NCI-H446 treated with DMSO at 0.1 percent for 48 hours (cell line): ENCODE results near the gene SIRT3.
"Not testable (repeated sequence)": the region's sequence is repeated elsewhere in the genome, so short reads cannot be mapped to it uniquely, and the experiment has no call there.

ENCODE experiments used
- DNase-seq: peaks from one replicate; lab custom pipeline; 2025; lab: John Stamatoyannopoulos, UW

Gene SIRT3

GRCh38 chr11:240315-240714 lies 4.2 kb upstream of the SIRT3 start:
- DNase-seq = no peak

DNA sequence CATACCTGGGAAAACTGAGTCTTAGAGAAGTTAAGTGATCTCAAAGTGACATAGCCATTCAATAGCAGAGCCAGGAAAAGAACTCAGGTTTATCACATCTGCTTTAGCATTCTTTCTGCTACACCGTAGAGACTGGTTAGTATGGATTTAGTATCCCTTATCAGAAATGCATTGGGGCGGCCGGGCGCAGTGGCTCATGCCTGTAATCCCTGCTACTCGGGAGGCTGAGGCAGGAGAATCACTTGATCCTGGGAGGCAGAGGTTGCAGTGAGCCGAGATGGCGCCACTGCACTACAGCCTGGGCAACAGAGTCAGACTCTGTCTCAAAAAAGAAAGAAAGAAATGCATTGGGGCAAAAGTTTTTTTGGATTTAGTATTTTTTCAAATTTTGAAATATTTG lies 2.2 kb upstream of the SIRT3 start:
- DNase-seq = not testable (repeated sequence)

GRCh38 chr11:236774-237767 lies 929 bp upstream of the SIRT3 start, which contains the start of gene PSMD13:
Gene PSMD13, plus strand, starts transcription at chr11:236976. Its CDS starts 74 bp downstream, at chr11:237050.
- peak; percentile 73 for DNase-seq

GRCh38 chr11:235609-235996 lies 539 bp downstream of the SIRT3 start:
- DNase-seq = no peak

GRCh38 chr11:235180-235579 lies 962 bp downstream of the SIRT3 start:
- DNase-seq = no peak

- no peak for DNase-seq
These were observed 3.2 kb downstream of the SIRT3 start for GRCh38 chr11:232783-233565.

GRCh38 chr11:230431-230830 lies 5.7 kb downstream of the SIRT3 start:
- DNase-seq = no peak

- DNase-seq = no peak
These were observed 8.2 kb downstream of the SIRT3 start for GRCh38 chr11:227824-228379.

- no peak for DNase-seq
These were observed 10.2 kb downstream of the SIRT3 start for GRCh38 chr11:225734-226453.

GRCh38 chr11:224424-224823 lies 11.7 kb downstream of the SIRT3 start:
- no peak for DNase-seq

- DNase-seq = no peak
These were observed 12.3 kb downstream of the SIRT3 start for GRCh38 chr11:223884-224283.

DNA sequence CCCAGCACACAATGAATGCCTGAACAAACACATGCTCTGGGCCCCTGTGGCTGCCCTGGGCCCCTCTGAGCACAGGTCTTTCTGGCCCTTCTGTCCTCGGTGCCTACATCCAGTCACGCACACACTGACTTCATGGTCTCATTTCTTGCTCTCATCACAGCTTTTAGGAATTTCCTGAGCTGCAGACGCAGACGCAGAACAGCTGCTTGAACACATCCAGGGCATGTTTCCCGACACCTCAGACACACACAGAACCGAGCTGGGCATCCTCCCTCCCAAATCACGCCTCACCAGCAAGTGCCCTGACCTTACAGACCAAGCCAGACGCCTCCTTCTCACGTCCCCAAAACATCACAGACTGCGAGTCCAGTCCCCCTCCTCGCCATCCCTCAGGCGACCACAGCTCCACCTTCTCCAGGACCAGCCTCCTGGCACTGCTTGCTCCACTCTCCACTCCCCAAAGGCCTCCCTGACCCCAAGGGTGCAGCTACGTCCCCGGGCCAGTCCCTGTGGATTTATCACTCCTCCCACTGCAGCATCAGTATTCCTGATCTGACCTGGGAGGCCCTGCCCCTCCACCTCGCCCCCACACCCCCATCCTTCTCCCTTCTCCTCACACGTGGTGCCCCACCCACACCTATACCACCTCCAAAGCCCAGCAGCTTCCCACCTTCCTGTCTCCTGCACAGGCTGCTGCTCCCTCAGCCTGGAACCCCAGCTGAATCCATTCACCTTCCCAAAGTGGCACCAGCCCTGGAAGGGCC lies 12.9 kb downstream of the SIRT3 start:
- no peak for DNase-seq

- DNase-seq = no peak
These were observed 13.9 kb downstream of the SIRT3 start for GRCh38 chr11:221998-222789.

GRCh38 chr11:221539-221938 lies 14.6 kb downstream of the SIRT3 start:
- no peak for DNase-seq

- not testable (repeated sequence) for DNase-seq
These were observed 15.4 kb downstream of the SIRT3 start for GRCh38 chr11:220641-221215.

- DNase-seq = no peak
These were observed 17.1 kb downstream of the SIRT3 start for GRCh38 chr11:218815-219593.

GRCh38 chr11:217704-218103 lies 18.4 kb downstream of the SIRT3 start:
- no peak for DNase-seq

DNA sequence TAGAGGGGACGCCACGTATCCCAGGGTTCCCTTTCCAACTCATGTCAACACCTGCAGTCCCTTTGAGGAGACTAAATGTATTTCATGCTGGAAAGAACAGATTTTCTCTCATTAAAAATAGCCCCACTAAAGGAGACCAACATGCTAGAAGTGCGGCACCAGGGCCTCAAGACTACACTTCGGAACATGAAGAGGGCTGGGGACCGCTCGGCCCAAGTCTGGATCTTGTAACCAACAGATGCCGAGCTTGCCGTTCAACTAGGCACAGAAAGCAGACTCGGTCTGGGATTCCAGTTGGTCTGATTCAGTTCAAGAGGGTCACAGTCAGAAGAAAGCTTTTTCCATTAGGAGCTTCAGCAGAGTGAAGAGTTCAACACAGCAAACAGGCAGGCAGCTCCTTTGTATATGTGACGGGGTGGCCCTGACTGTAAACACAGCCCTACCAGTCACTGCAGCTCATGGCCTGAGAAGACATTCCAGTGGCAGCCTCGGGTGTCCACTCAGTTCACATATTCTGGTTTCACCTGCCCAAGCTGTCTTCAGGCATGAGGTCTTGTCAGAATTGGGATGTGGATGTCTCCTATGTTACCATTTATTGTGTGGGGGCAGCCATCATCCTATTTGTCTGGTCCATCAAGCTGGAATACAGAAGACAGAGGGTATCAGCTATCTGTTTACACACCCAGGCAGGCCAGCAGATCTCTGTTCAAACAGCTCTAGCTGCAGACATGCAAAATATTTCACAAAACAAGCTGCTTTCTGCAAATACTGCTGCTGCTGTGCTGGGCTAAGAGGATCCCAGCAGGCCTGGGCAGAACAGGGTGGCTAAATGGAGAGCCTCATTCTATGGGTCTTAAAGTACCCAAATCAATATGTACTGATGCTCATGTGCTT lies 19.8 kb downstream of the SIRT3 start:
- DNase-seq = no peak
